Tibial artery (tissue), 4 donors: Measurements from ENCODE around the gene ADAMTS17.

Experiments used
- DNase-seq, 2 donors: peaks; one replicate each; pipeline ENCODE4 v3.0.0-alpha.2; 2019
- H3K27ac ChIP-seq, 2 donors: fragments of 200-600 bp; sonication (generic) in 1 of 2; 1 replicate in 1 of 2; 2 replicates in 1 of 2; pipeline ENCODE4 v1.5.1; 2018 to 2019; ENCODE audit warnings: mild to moderate bottlenecking in 1 of 2
- H3K27me3 ChIP-seq, 2 donors: fragments of 200-600 bp; sonication (generic) in 1 of 2; one replicate each; pipeline versions ENCODE4 v1.5.1 to v1.6.0; 2016 to 2019
- H3K36me3 ChIP-seq, 3 donors: fragments of 200-600 bp; sonication (generic) in 2 of 3; one replicate each; pipeline ENCODE4 v1.5.1; 2016 to 2019; ENCODE audit warnings: mild to moderate bottlenecking in 2 of 3
- H3K4me1 ChIP-seq, 4 donors: fragments of 200-600 bp; sonication (generic) in 2 of 4; 1 replicate in 3 of 4; 2 replicates in 1 of 4; pipeline ENCODE4 v1.5.1; 2016 to 2019
- H3K4me3 ChIP-seq, 2 donors: fragments of 200-600 bp; sonication (generic) in 1 of 2; 1 replicate in 1 of 2; 2 replicates in 1 of 2; pipeline ENCODE4 v1.5.1; 2018 to 2019; ENCODE audit warnings: mild to moderate bottlenecking in 2 of 2
- H3K9me3 ChIP-seq, 3 donors: fragments of 200-600 bp; sonication (generic) in 1 of 3; one replicate each; pipeline ENCODE4 v1.5.1; 2016 to 2019
- CTCF ChIP-seq, 2 experiments: fragments of 200-600 bp in 1 of 2; fragments of 450-650 bp in 1 of 2; IDR thresholded peaks; one replicate each; pipeline ENCODE4 v1.5.1; 2017 to 2019; ENCODE audit warnings: antibody characterized with exemption in 2 of 2, mild to moderate bottlenecking in 1 of 2, moderate library complexity in 1 of 2
- intact Hi-C: fragments of 100-400 bp; cut with DNase I; formaldehyde crosslinking; loops from one replicate; pipeline ENCODE4 v1.15.0; 2023; ENCODE audit warnings: low total_unique reads

The ADAMTS17 gene

GRCh38 chr15:100334456-100334855 lies 7.3 kb downstream of the ADAMTS17 start:
- Histone ChIP-seq H3K4me1 (peaks cover 0 to 7% (median 2%) of the 10 kb centered on the region in 4 donors), H3K9me3 (no peaks in the 10 kb centered on the region), H3K36me3 (no peaks in the 10 kb centered on the region), H3K27ac (no peak overlapping the region), H3K4me3 (no peak overlapping the region), H3K27me3 (no peaks in the 10 kb centered on the region)
- TF ChIP-seq CTCF (IDR thresholded peaks at IDR 0.05), result no peak
- intact Hi-C loops, result no loop called here
- no peak for DNase-seq

DNA sequence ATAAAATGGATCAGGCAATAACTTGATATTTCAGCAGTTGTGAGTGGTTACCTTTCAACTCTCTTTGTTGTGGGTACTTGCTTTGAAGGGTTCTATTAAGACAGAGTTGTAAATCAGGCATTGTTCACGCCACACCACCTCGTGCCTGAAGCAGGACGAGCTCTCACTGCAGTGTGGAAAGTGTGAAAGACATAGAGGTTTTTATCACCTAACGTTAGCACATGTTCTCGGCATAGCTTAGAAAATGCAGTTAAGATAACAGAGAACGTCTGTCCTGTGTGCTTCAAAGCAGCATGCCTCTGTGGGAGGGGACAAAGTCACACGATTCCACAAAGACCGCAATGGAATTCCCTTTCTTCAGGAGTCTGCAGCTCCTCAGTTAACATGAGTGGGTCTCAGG lies 7.8 kb downstream of the ADAMTS17 start:
- peaks cover 0 to 4% (median 2%) of the 10 kb centered on the region in 4 donors for H3K4me1 ChIP-seq
- no peak overlapping the region for H3K27ac ChIP-seq
- DNase-seq, result no peak
- H3K36me3 ChIP-seq, result no peaks in the 10 kb centered on the region
- no peaks in the 10 kb centered on the region for H3K27me3 ChIP-seq
- no peak for TF ChIP-seq CTCF (IDR thresholded peaks at IDR 0.05)
- H3K4me3 ChIP-seq, result no peak overlapping the region
- intact Hi-C loops, result no loop called here
- H3K9me3 ChIP-seq, result no peaks in the 10 kb centered on the region

- Histone ChIP-seq H3K27me3 (no peaks in the 10 kb centered on the region), H3K4me1 (no peaks in the 10 kb centered on the region), H3K9me3 (no peaks in the 10 kb centered on the region), H3K4me3 (no peak overlapping the region), H3K36me3 (no peaks in the 10 kb centered on the region), H3K27ac (no peak overlapping the region)
- no peak for TF ChIP-seq CTCF (IDR thresholded peaks at IDR 0.05)
- no peak for DNase-seq
- intact Hi-C loops, result loop anchor here (2.0 kb wide), 1 partner anchor 402 kb away; no protein-coding TSS in a partner anchor
Measured at GRCh38 chr15:100333236-100333635, 8.5 kb downstream of the ADAMTS17 start.

DNA sequence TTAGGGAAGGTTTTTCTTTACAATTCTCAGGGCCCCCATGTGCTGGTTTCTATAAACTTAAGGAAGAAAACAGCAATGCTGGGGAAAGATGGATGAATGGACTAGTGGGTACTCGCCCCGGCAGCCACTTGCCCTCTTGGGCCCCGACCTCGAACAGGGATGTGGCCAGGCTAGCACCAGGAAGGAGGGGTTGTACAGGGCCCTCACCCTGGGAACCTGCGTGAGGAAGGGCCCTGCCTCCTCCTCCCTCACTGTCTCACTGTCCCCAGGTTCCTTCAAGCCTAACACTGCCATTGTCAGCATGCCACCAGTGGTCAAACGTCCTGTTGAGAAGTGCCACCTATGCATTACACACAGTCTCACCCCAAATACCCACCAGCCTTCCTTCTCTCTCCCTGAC lies 9.1 kb downstream of the ADAMTS17 start:
- TF ChIP-seq CTCF (IDR thresholded peaks at IDR 0.05), result no peak
- Histone ChIP-seq H3K27me3 (no peaks in the 10 kb centered on the region), H3K27ac (no peak overlapping the region), H3K4me1 (no peaks in the 10 kb centered on the region), H3K9me3 (no peaks in the 10 kb centered on the region), H3K36me3 (no peaks in the 10 kb centered on the region), H3K4me3 (no peak overlapping the region)
- no peak for DNase-seq
- intact Hi-C loops, result loop anchor here (2.0 kb wide), 1 partner anchor 402 kb away; no protein-coding TSS in a partner anchor

GRCh38 chr15:100332231-100332630 lies 9.5 kb downstream of the ADAMTS17 start:
- intact Hi-C loops, result loop anchor here (2.0 kb wide), 1 partner anchor 401 kb away; no protein-coding TSS in a partner anchor
- no peak for DNase-seq
- H3K27ac ChIP-seq, result no peak overlapping the region

More at GRCh38 chr15:100332231-100332630, 9.5 kb downstream of the ADAMTS17 start:
- H3K9me3 ChIP-seq, result no peaks in the 10 kb centered on the region
- H3K4me3 ChIP-seq, result no peak overlapping the region
- H3K36me3 ChIP-seq, result no peaks in the 10 kb centered on the region
- H3K27me3 ChIP-seq, result no peaks in the 10 kb centered on the region
- no peaks in the 10 kb centered on the region for H3K4me1 ChIP-seq
- TF ChIP-seq CTCF (IDR thresholded peaks at IDR 0.05), result no peak
